Neural cell (in vitro differentiated cells): ENCODE results near the gene ACSM3.

Experiments
- EP300 ChIP-seq: fragments of 450-650 bp; conservative IDR thresholded peaks from 2 replicates; pipeline ENCODE4 v1.6.1; 2014; ENCODE audit warnings: antibody characterized with exemption, mild to moderate bottlenecking, moderate library complexity; ENCODE audit not compliant: poor library complexity, severe bottlenecking
- EZH2 ChIP-seq: fragments of 200-600, 300-800 bp; shearing (Covaris generic), sonication (generic); IDR thresholded peaks from 2 replicates; pipeline ENCODE4 v1.6.1; 2014; ENCODE audit warnings: antibody characterized with exemption, low read length, borderline replicate concordance, mild to moderate bottlenecking; ENCODE audit not compliant: insufficient read depth, poor library complexity, severe bottlenecking
- MXI1 ChIP-seq: fragments of 450-650 bp; conservative IDR thresholded peaks from 2 replicates; pipeline ENCODE4 v1.6.1; 2014; ENCODE audit warnings: antibody characterized with exemption, mild to moderate bottlenecking; ENCODE audit not compliant: poor library complexity, severe bottlenecking
- POLR2AphosphoS5 ChIP-seq: IDR thresholded peaks from 2 replicates; pipeline ENCODE4 v1.6.1; 2012
- RAD21 ChIP-seq: fragments of 450-650 bp; conservative IDR thresholded peaks from 2 replicates; pipeline ENCODE4 v1.6.1; 2014; ENCODE audit warnings: antibody characterized with exemption, mild to moderate bottlenecking, moderate library complexity
- TAF1 ChIP-seq: IDR thresholded peaks from 2 replicates; pipeline ENCODE4 v1.6.1; 2012; ENCODE audit warnings: low read depth
- TF ChIP-seq, protein P1 (sequence below): fragments of 450-650 bp; IDR thresholded peaks from 2 replicates; pipeline ENCODE4 v1.5.1; 2014; ENCODE audit warnings: antibody characterized with exemption, mild to moderate bottlenecking, moderate library complexity; ENCODE audit not compliant: poor library complexity, severe bottlenecking
- TF ChIP-seq, protein P2 (sequence below): IDR thresholded peaks from 2 replicates; pipeline ENCODE4 v1.6.1; 2012; ENCODE audit warnings: borderline replicate concordance

DNA sequence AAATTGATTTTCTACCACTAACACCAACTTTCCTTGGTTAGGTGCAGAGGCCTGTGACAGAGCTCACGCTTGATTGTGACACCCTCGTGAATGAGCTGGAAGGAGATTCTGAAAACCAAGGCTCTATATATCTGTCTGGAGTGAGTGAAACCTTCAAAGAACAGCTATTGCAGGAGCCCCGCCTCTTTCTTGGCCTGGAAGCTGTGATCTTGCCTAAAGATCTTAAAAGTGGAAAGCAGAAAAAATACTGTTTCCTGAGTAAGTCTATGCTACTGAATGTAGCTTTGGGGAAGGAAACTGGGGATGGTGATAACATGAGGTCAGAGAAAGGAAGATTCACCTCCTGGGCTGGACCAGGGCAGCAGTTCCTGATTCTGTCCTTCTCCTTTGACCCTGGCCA is 80.8 kb downstream of the ACSM3 start:
- TF ChIP-seq MXI1 (no peak), POLR2AphosphoS5 (no peak), EP300 (no peak), TAF1 (no peak), RAD21 (no peak), EZH2 (no peak)
- TF ChIP-seq, protein P1, sequence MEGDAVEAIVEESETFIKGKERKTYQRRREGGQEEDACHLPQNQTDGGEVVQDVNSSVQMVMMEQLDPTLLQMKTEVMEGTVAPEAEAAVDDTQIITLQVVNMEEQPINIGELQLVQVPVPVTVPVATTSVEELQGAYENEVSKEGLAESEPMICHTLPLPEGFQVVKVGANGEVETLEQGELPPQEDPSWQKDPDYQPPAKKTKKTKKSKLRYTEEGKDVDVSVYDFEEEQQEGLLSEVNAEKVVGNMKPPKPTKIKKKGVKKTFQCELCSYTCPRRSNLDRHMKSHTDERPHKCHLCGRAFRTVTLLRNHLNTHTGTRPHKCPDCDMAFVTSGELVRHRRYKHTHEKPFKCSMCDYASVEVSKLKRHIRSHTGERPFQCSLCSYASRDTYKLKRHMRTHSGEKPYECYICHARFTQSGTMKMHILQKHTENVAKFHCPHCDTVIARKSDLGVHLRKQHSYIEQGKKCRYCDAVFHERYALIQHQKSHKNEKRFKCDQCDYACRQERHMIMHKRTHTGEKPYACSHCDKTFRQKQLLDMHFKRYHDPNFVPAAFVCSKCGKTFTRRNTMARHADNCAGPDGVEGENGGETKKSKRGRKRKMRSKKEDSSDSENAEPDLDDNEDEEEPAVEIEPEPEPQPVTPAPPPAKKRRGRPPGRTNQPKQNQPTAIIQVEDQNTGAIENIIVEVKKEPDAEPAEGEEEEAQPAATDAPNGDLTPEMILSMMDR, result no peak
- TF ChIP-seq, protein P2, sequence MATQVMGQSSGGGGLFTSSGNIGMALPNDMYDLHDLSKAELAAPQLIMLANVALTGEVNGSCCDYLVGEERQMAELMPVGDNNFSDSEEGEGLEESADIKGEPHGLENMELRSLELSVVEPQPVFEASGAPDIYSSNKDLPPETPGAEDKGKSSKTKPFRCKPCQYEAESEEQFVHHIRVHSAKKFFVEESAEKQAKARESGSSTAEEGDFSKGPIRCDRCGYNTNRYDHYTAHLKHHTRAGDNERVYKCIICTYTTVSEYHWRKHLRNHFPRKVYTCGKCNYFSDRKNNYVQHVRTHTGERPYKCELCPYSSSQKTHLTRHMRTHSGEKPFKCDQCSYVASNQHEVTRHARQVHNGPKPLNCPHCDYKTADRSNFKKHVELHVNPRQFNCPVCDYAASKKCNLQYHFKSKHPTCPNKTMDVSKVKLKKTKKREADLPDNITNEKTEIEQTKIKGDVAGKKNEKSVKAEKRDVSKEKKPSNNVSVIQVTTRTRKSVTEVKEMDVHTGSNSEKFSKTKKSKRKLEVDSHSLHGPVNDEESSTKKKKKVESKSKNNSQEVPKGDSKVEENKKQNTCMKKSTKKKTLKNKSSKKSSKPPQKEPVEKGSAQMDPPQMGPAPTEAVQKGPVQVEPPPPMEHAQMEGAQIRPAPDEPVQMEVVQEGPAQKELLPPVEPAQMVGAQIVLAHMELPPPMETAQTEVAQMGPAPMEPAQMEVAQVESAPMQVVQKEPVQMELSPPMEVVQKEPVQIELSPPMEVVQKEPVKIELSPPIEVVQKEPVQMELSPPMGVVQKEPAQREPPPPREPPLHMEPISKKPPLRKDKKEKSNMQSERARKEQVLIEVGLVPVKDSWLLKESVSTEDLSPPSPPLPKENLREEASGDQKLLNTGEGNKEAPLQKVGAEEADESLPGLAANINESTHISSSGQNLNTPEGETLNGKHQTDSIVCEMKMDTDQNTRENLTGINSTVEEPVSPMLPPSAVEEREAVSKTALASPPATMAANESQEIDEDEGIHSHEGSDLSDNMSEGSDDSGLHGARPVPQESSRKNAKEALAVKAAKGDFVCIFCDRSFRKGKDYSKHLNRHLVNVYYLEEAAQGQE, result no peak
